WTC11 (cell line): ENCODE results near the gene RASGRP4. TPM values are rescaled to one million over a fixed set of nuclear protein-coding genes. Genes with fewer than 3 reads are reported as not detected.

ENCODE experiments used
- ATAC-seq: fragments of 200-7000 bp; cut with Tn5 transposase; 2 replicates; pipeline ENCODE4 v1.10.0; 2021; ENCODE audit warnings: mild to moderate bottlenecking, moderate library complexity
- CTCF ChIA-PET: fragments of 300-600 bp; sonication (Branson Sonifier 250); formaldehyde crosslinking; loops from one replicate; lab custom pipeline; 2021; ENCODE audit warnings: antibody characterized with exemption; lab: Charles Lee
- POLR2A ChIA-PET: fragments of 350-600 bp; sonication (Branson Sonifier 250); formaldehyde crosslinking; loops from one replicate; lab custom pipeline; 2021; ENCODE audit warnings: antibody characterized with exemption; lab: Charles Lee
- DNase-seq: peaks from one replicate; pipeline ENCODE4 v3.0.0; 2021; ENCODE audit warnings: low spot score
- H3K27ac Mint-ChIP-seq: 2 replicates; pipeline ENCODE4 v1.8.0; 2021; ENCODE audit warnings: mixed read lengths
- H3K27me3 Mint-ChIP-seq: 2 replicates; pipeline ENCODE4 v1.8.0; 2021; ENCODE audit warnings: low read depth, mild to moderate bottlenecking, moderate library complexity, mixed read lengths
- H3K36me3 Mint-ChIP-seq: 2 replicates; pipeline ENCODE4 v1.8.0; 2021; ENCODE audit warnings: mixed read lengths
- H3K4me1 Mint-ChIP-seq: 2 replicates; pipeline ENCODE4 v1.8.0; 2022; ENCODE audit warnings: mixed read lengths
- H3K4me3 Mint-ChIP-seq: 2 replicates; pipeline ENCODE4 v1.8.0; 2021; ENCODE audit warnings: mild to moderate bottlenecking, moderate library complexity, mixed read lengths
- H3K9me3 Mint-ChIP-seq: 2 replicates; pipeline ENCODE4 v1.8.0; 2021; ENCODE audit warnings: mixed read lengths
- AR ChIP-seq: fragments of 250-450 bp; sonication (Bioruptor Pico); IDR thresholded peaks from 2 replicates; pipeline ENCODE4 v1.9.0; 2021; ENCODE audit warnings: mild to moderate bottlenecking
- CBFB ChIP-seq: sonication (generic); formaldehyde crosslinking; IDR thresholded peaks from 2 replicates; pipeline ENCODE4 v1.8.1; 2022; ENCODE audit warnings: mild to moderate bottlenecking, low read depth, missing genetic modification reagents
- ETV6 ChIP-seq: sonication (generic); formaldehyde crosslinking; IDR thresholded peaks from 2 replicates; pipeline ENCODE4 v1.8.1; 2022; ENCODE audit warnings: mild to moderate bottlenecking, missing genetic modification reagents
- FOXP1 ChIP-seq: sonication (generic); formaldehyde crosslinking; IDR thresholded peaks from 2 replicates; pipeline ENCODE4 v1.8.0; 2022; ENCODE audit warnings: missing genetic modification reagents, mild to moderate bottlenecking, moderate library complexity, borderline replicate concordance
- GABPB1 ChIP-seq: sonication (generic); formaldehyde crosslinking; IDR thresholded peaks from 2 replicates; pipeline ENCODE4 v1.8.1; 2023; ENCODE audit warnings: mild to moderate bottlenecking, missing genetic modification reagents
- GRHL2 ChIP-seq: fragments of 250-450 bp; sonication (Bioruptor Pico); IDR thresholded peaks from 2 replicates; pipeline ENCODE4 v1.8.0; 2022; ENCODE audit warnings: mild to moderate bottlenecking, moderate library complexity; ENCODE audit not compliant: insufficient replicate concordance, severe bottlenecking
- HMGA2 ChIP-seq: fragments of 250-450 bp; sonication (Bioruptor Pico); IDR thresholded peaks from 2 replicates; pipeline ENCODE4 v1.4.0; 2021; ENCODE audit warnings: mild to moderate bottlenecking, moderate library complexity
- JAZF1 ChIP-seq: fragments of 250-450 bp; sonication (Bioruptor Pico); IDR thresholded peaks from 2 replicates; pipeline ENCODE4 v1.9.0; 2021; ENCODE audit warnings: moderate library complexity, mild to moderate bottlenecking, inconsistent platforms
- JUN ChIP-seq: sonication (generic); formaldehyde crosslinking; IDR thresholded peaks from 2 replicates; pipeline ENCODE4 v1.8.0; 2023; ENCODE audit warnings: mild to moderate bottlenecking, missing genetic modification reagents
- MYBL2 ChIP-seq: sonication (generic); formaldehyde crosslinking; IDR thresholded peaks from 2 replicates; pipeline ENCODE4 v1.8.1; 2023; ENCODE audit warnings: mild to moderate bottlenecking, moderate library complexity, missing genetic modification reagents
- NR2C2 ChIP-seq: sonication (generic); formaldehyde crosslinking; IDR thresholded peaks from 2 replicates; pipeline ENCODE4 v1.8.0; 2022; ENCODE audit warnings: mild to moderate bottlenecking, missing genetic modification reagents
- TEAD1 ChIP-seq: sonication (generic); formaldehyde crosslinking; IDR thresholded peaks from 2 replicates; pipeline ENCODE4 v1.8.0; 2022; ENCODE audit warnings: mild to moderate bottlenecking, missing genetic modification reagents
- ZNF416 ChIP-seq: fragments of 250-450 bp; sonication (Bioruptor Pico); IDR thresholded peaks from 2 replicates; pipeline ENCODE4 v1.9.0; 2021; ENCODE audit warnings: mild to moderate bottlenecking, inconsistent platforms
- total RNA-seq: library from RNA; stranded (reverse); gene quantifications from 3 replicates; pipeline ENCODE4 v1.2.3, GENCODE V29; 2021
- TF ChIP-seq, protein P1 (sequence below): sonication (generic); formaldehyde crosslinking; conservative IDR thresholded peaks from 2 replicates; pipeline ENCODE4 v1.8.1; 2023; ENCODE audit warnings: mild to moderate bottlenecking, low read depth, missing genetic modification reagents, moderate library complexity
- TF ChIP-seq, protein P2 (sequence below): fragments of 200-600 bp; IDR thresholded peaks from 2 replicates; pipeline ENCODE4 v1.8.0; 2022; ENCODE audit warnings: antibody characterized with exemption
- TF ChIP-seq, protein P3 (sequence below): sonication (generic); formaldehyde crosslinking; IDR thresholded peaks from 2 replicates; pipeline ENCODE4 v1.8.1; 2023; ENCODE audit warnings: mild to moderate bottlenecking, missing genetic modification reagents, moderate library complexity
- TF ChIP-seq, protein P4 (sequence below): sonication (generic); formaldehyde crosslinking; IDR thresholded peaks from 2 replicates; pipeline ENCODE4 v1.8.0; 2022; ENCODE audit warnings: mild to moderate bottlenecking, missing genetic modification reagents
- TF ChIP-seq, protein P5 (sequence below): sonication (generic); formaldehyde crosslinking; IDR thresholded peaks from 2 replicates; pipeline ENCODE4 v1.8.1; 2023; ENCODE audit warnings: mild to moderate bottlenecking, missing genetic modification reagents, borderline replicate concordance

Gene RASGRP4
- total RNA-seq, 1 experiment from 2014 or later = 2.5 TPM

- H3K27me3 Mint-ChIP-seq = no peaks in the 10 kb centered on the region
- H3K36me3 Mint-ChIP-seq = peaks cover 46% of the 10 kb centered on the region
- H3K27ac Mint-ChIP-seq = peak overlapping the region; percentile 8; the same call in 1 of the 2 replicates
- no peak for ATAC-seq
- DNase-seq = no peak
- TF ChIP-seq, protein P1, sequence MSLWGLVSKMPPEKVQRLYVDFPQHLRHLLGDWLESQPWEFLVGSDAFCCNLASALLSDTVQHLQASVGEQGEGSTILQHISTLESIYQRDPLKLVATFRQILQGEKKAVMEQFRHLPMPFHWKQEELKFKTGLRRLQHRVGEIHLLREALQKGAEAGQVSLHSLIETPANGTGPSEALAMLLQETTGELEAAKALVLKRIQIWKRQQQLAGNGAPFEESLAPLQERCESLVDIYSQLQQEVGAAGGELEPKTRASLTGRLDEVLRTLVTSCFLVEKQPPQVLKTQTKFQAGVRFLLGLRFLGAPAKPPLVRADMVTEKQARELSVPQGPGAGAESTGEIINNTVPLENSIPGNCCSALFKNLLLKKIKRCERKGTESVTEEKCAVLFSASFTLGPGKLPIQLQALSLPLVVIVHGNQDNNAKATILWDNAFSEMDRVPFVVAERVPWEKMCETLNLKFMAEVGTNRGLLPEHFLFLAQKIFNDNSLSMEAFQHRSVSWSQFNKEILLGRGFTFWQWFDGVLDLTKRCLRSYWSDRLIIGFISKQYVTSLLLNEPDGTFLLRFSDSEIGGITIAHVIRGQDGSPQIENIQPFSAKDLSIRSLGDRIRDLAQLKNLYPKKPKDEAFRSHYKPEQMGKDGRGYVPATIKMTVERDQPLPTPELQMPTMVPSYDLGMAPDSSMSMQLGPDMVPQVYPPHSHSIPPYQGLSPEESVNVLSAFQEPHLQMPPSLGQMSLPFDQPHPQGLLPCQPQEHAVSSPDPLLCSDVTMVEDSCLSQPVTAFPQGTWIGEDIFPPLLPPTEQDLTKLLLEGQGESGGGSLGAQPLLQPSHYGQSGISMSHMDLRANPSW (CRISPR knock-in tag) = no peak
- TF ChIP-seq HMGA2 (CRISPR knock-in tag) = no peak
- no peak for TF ChIP-seq NR2C2 (CRISPR knock-in tag)
- TF ChIP-seq, protein P2, sequence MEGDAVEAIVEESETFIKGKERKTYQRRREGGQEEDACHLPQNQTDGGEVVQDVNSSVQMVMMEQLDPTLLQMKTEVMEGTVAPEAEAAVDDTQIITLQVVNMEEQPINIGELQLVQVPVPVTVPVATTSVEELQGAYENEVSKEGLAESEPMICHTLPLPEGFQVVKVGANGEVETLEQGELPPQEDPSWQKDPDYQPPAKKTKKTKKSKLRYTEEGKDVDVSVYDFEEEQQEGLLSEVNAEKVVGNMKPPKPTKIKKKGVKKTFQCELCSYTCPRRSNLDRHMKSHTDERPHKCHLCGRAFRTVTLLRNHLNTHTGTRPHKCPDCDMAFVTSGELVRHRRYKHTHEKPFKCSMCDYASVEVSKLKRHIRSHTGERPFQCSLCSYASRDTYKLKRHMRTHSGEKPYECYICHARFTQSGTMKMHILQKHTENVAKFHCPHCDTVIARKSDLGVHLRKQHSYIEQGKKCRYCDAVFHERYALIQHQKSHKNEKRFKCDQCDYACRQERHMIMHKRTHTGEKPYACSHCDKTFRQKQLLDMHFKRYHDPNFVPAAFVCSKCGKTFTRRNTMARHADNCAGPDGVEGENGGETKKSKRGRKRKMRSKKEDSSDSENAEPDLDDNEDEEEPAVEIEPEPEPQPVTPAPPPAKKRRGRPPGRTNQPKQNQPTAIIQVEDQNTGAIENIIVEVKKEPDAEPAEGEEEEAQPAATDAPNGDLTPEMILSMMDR = no peak
- TF ChIP-seq AR (CRISPR knock-in tag) = no peak
- no peak for TF ChIP-seq GRHL2 (CRISPR knock-in tag)
- TF ChIP-seq TEAD1 = no peak
- no peak for TF ChIP-seq CBFB (CRISPR knock-in tag)
- no peak for TF ChIP-seq GABPB1
- TF ChIP-seq, protein P3, sequence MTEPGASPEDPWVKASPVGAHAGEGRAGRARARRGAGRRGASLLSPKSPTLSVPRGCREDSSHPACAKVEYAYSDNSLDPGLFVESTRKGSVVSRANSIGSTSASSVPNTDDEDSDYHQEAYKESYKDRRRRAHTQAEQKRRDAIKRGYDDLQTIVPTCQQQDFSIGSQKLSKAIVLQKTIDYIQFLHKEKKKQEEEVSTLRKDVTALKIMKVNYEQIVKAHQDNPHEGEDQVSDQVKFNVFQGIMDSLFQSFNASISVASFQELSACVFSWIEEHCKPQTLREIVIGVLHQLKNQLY (CRISPR knock-in tag) = no peak
- TF ChIP-seq, protein P4, sequence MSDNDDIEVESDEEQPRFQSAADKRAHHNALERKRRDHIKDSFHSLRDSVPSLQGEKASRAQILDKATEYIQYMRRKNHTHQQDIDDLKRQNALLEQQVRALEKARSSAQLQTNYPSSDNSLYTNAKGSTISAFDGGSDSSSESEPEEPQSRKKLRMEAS (CRISPR knock-in tag) = no peak
- TF ChIP-seq, protein P5, sequence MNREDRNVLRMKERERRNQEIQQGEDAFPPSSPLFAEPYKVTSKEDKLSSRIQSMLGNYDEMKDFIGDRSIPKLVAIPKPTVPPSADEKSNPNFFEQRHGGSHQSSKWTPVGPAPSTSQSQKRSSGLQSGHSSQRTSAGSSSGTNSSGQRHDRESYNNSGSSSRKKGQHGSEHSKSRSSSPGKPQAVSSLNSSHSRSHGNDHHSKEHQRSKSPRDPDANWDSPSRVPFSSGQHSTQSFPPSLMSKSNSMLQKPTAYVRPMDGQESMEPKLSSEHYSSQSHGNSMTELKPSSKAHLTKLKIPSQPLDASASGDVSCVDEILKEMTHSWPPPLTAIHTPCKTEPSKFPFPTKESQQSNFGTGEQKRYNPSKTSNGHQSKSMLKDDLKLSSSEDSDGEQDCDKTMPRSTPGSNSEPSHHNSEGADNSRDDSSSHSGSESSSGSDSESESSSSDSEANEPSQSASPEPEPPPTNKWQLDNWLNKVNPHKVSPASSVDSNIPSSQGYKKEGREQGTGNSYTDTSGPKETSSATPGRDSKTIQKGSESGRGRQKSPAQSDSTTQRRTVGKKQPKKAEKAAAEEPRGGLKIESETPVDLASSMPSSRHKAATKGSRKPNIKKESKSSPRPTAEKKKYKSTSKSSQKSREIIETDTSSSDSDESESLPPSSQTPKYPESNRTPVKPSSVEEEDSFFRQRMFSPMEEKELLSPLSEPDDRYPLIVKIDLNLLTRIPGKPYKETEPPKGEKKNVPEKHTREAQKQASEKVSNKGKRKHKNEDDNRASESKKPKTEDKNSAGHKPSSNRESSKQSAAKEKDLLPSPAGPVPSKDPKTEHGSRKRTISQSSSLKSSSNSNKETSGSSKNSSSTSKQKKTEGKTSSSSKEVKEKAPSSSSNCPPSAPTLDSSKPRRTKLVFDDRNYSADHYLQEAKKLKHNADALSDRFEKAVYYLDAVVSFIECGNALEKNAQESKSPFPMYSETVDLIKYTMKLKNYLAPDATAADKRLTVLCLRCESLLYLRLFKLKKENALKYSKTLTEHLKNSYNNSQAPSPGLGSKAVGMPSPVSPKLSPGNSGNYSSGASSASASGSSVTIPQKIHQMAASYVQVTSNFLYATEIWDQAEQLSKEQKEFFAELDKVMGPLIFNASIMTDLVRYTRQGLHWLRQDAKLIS = no peak
- no peak for TF ChIP-seq JUN (CRISPR knock-in tag)
- TF ChIP-seq ETV6 (CRISPR knock-in tag) = no peak
- TF ChIP-seq MYBL2 (CRISPR knock-in tag) = no peak
- TF ChIP-seq FOXP1 (CRISPR knock-in tag) = no peak
- TF ChIP-seq JAZF1 (CRISPR knock-in tag) = no peak
- no peak for TF ChIP-seq ZNF416 (CRISPR knock-in tag)
- TF ChIP-seq, all 79 proteins: peak for 0
- POLR2A ChIA-PET = no interaction called here
- Mint-ChIP-seq H3K9me3 (peaks cover 5% of the 10 kb centered on the region), H3K4me3 (no peak overlapping the region), H3K4me1 (peaks cover 13% of the 10 kb centered on the region)
- CTCF ChIA-PET = interaction anchor here (2.2 kb wide), 1 partner anchor 43 kb away, joined by 13 read pairs; the partner anchor contains the start of gene FAM98C
These were observed 19.3 kb upstream of the RASGRP4 start for GRCh38 chr19:38445362-38445761.
